Measurements from ENCODE around the gene WDR70.

DNA sequence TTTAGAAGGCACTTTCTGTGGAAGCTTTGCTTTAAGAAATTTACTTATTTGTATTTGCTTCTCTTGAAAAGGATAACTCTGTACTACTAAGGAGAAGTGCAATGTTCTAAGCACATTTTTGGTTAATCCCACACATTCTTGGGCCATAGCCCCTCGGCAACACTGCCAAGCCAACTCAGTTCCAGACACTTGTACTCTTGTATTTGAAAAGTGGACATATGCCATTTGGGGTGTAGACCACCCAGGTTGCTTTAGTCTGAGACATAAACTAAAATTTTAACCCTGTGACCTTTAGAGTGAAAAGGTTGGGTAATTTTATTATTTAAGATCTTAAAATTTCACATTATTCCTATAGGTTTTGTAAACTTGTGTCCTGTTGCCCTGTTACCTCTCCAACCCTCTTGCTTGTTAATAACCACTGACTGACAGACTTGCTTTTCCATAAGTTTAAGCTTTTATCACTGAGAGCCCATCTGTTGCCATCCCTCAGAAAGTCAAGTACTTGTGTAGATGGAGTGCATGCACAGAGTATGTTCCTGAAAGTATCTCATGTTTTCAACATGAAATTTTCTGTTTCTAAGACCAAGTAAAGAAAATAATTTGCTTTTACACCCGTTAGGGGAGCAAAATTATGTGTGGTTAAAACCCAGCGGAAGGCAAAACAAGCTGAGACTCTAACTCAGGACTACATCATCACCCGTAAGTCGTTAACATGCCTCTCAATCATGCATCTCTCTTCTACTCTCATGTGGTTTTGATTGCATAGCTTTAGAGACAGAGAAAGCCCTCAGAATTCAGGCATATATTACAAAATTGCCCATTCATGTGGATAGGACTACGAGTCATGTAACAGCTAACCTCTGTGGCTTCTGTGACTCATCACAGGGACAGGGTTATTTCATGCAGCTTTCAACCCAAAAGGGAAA lies 343.4 kb downstream of the WDR70 start:
- TF ChIP-seq ZC3H10 (CRISPR knock-in tag; IDR thresholded peaks at IDR 0.05) = no peak
- TF ChIP-seq, protein P1, sequence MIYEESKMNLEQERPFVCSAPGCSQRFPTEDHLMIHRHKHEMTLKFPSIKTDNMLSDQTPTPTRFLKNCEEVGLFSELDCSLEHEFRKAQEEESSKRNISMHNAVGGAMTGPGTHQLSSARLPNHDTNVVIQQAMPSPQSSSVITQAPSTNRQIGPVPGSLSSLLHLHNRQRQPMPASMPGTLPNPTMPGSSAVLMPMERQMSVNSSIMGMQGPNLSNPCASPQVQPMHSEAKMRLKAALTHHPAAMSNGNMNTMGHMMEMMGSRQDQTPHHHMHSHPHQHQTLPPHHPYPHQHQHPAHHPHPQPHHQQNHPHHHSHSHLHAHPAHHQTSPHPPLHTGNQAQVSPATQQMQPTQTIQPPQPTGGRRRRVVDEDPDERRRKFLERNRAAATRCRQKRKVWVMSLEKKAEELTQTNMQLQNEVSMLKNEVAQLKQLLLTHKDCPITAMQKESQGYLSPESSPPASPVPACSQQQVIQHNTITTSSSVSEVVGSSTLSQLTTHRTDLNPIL (CRISPR knock-in tag; IDR thresholded peaks at IDR 0.05; ENCODE audit: low read depth) = no peak
- no peak for TF ChIP-seq ARNTL (CRISPR knock-in tag; IDR thresholded peaks at IDR 0.05; ENCODE audit: borderline replicate concordance, low read depth)
- no peak for TF ChIP-seq ZFP3 (CRISPR knock-in tag; IDR thresholded peaks at IDR 0.05)
- TF ChIP-seq RARB (CRISPR knock-in tag; IDR thresholded peaks at IDR 0.05) = no peak
- TF ChIP-seq, protein P2, sequence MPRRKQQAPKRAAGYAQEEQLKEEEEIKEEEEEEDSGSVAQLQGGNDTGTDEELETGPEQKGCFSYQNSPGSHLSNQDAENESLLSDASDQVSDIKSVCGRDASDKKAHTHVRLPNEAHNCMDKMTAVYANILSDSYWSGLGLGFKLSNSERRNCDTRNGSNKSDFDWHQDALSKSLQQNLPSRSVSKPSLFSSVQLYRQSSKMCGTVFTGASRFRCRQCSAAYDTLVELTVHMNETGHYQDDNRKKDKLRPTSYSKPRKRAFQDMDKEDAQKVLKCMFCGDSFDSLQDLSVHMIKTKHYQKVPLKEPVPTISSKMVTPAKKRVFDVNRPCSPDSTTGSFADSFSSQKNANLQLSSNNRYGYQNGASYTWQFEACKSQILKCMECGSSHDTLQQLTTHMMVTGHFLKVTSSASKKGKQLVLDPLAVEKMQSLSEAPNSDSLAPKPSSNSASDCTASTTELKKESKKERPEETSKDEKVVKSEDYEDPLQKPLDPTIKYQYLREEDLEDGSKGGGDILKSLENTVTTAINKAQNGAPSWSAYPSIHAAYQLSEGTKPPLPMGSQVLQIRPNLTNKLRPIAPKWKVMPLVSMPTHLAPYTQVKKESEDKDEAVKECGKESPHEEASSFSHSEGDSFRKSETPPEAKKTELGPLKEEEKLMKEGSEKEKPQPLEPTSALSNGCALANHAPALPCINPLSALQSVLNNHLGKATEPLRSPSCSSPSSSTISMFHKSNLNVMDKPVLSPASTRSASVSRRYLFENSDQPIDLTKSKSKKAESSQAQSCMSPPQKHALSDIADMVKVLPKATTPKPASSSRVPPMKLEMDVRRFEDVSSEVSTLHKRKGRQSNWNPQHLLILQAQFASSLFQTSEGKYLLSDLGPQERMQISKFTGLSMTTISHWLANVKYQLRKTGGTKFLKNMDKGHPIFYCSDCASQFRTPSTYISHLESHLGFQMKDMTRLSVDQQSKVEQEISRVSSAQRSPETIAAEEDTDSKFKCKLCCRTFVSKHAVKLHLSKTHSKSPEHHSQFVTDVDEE (CRISPR knock-in tag; IDR thresholded peaks at IDR 0.05) = no peak
- TF ChIP-seq, protein P3, sequence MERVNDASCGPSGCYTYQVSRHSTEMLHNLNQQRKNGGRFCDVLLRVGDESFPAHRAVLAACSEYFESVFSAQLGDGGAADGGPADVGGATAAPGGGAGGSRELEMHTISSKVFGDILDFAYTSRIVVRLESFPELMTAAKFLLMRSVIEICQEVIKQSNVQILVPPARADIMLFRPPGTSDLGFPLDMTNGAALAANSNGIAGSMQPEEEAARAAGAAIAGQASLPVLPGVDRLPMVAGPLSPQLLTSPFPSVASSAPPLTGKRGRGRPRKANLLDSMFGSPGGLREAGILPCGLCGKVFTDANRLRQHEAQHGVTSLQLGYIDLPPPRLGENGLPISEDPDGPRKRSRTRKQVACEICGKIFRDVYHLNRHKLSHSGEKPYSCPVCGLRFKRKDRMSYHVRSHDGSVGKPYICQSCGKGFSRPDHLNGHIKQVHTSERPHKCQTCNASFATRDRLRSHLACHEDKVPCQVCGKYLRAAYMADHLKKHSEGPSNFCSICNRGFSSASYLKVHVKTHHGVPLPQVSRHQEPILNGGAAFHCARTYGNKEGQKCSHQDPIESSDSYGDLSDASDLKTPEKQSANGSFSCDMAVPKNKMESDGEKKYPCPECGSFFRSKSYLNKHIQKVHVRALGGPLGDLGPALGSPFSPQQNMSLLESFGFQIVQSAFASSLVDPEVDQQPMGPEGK (CRISPR knock-in tag; IDR thresholded peaks at IDR 0.05; ENCODE audit: borderline replicate concordance) = no peak
- no peak for TF ChIP-seq TOX (CRISPR knock-in tag; IDR thresholded peaks at IDR 0.05; ENCODE audit: borderline replicate concordance)
